Loucy (cell line): ENCODE data around the gene CFAP300.

ENCODE experiments used
- H2AFZ ChIP-seq: fragments of 200-600 bp; sonication (generic); 2 replicates; pipeline ENCODE4 v1.6.0; 2016; ENCODE audit warnings: antibody characterized with exemption, mild to moderate bottlenecking, low read length, moderate library complexity
- H3F3A ChIP-seq: fragments of 200-600 bp; 2 replicates; pipeline ENCODE4 v1.6.0; 2016; ENCODE audit warnings: antibody characterized with exemption, low read depth, mild to moderate bottlenecking
- H3K27me3 ChIP-seq: fragments of 200-600 bp; sonication (generic); 2 replicates; pipeline ENCODE4 v1.6.1; 2014; ENCODE audit warnings: low read length, mild to moderate bottlenecking; ENCODE audit not compliant: insufficient read depth, poor library complexity, severe bottlenecking
- H3K36me3 ChIP-seq: fragments of 200-600 bp; sonication (generic); 2 replicates; pipeline ENCODE4 v1.6.1; 2016; ENCODE audit warnings: low read length; ENCODE audit not compliant: insufficient read depth
- H3K4me1 ChIP-seq: fragments of 200-600 bp; sonication (generic); 2 replicates; pipeline ENCODE4 v1.5.1; 2014; ENCODE audit warnings: low read length, mild to moderate bottlenecking; ENCODE audit not compliant: insufficient read depth, poor library complexity, severe bottlenecking
- H3K4me2 ChIP-seq: fragments of 200-600 bp; sonication (generic); 2 replicates; pipeline ENCODE4 v1.6.0; 2014; ENCODE audit warnings: antibody characterized with exemption, low read length, low read depth, mild to moderate bottlenecking; ENCODE audit not compliant: poor library complexity, severe bottlenecking
- H3K4me3 ChIP-seq: fragments of 200-600 bp; sonication (generic); 2 replicates; pipeline ENCODE4 v1.5.1; 2014; ENCODE audit warnings: low read length, mild to moderate bottlenecking, mixed read lengths; ENCODE audit not compliant: poor library complexity, severe bottlenecking
- H3K79me2 ChIP-seq: fragments of 200-600 bp; sonication (generic); 2 replicates; pipeline ENCODE4 v1.6.1; 2014; ENCODE audit warnings: low read length; ENCODE audit not compliant: insufficient read depth
- H3K9ac ChIP-seq: fragments of 200-600 bp; sonication (generic); 2 replicates; pipeline ENCODE4 v1.6.0; 2014; ENCODE audit warnings: mild to moderate bottlenecking, low read depth, low read length, moderate library complexity; ENCODE audit not compliant: poor library complexity, severe bottlenecking
- H3K9me2 ChIP-seq: fragments of 200-600 bp; sonication (generic); replicated peaks from 2 replicates; pipeline ENCODE4 v1.6.1; 2016; ENCODE audit warnings: low read depth, low read length, mixed read lengths
- H3K9me3 ChIP-seq: fragments of 200-600 bp; sonication (generic); 2 replicates; pipeline ENCODE4 v1.6.1; 2014; ENCODE audit warnings: mild to moderate bottlenecking, antibody characterized with exemption, low read length, low read depth; ENCODE audit not compliant: insufficient read depth
- H4K20me1 ChIP-seq: fragments of 200-600 bp; sonication (generic); 2 replicates; pipeline ENCODE4 v1.6.0; 2014; ENCODE audit warnings: antibody characterized with exemption, low read length, mild to moderate bottlenecking; ENCODE audit not compliant: insufficient read depth, poor library complexity, severe bottlenecking
- CTCF ChIP-seq: fragments of 200-600 bp; sonication (generic); conservative IDR thresholded peaks from 2 replicates; pipeline ENCODE4 v1.5.1; 2014; ENCODE audit warnings: mild to moderate bottlenecking, antibody characterized with exemption, low read length
- EZH2phosphoT487 ChIP-seq: fragments of 200-600 bp; IDR thresholded peaks from 2 replicates; pipeline ENCODE4 v1.6.1; 2018; ENCODE audit warnings: antibody characterized with exemption, mild to moderate bottlenecking, moderate library complexity, borderline replicate concordance

CFAP300 gene

GRCh38 chr11:102109896-102110760, 62.9 kb downstream of the CFAP300 start, which contains the start of gene YAP1:
YAP1 (plus strand) TSS chr11:102110447; CDS start chr11:102110849, 402 bp downstream.
- H3K36me3 ChIP-seq = no peaks in the 10 kb centered on the region
- H4K20me1 ChIP-seq = no peaks in the 10 kb centered on the region
- H3K4me3 ChIP-seq = no peak within 1 kb of the TSS
- H3F3A ChIP-seq = no peaks in the 10 kb centered on the region
- TF ChIP-seq EZH2phosphoT487 = no peak
- TF ChIP-seq CTCF = no peak
- H3K9me2 ChIP-seq = no peaks in the 10 kb centered on the region
- no peak within 1 kb of the TSS for H2AFZ ChIP-seq
- H3K4me1 ChIP-seq = no peaks in the 10 kb centered on the region
- peaks cover 27% of the 10 kb centered on the region for H3K27me3 ChIP-seq
- no peaks in the 10 kb centered on the region for H3K9me3 ChIP-seq
- H3K9ac ChIP-seq = no peak within 1 kb of the TSS
- H3K4me2 ChIP-seq = no peak within 1 kb of the TSS
- no peaks in the 10 kb centered on the region for H3K79me2 ChIP-seq

- peaks cover 32% of the 10 kb centered on the region for H3K27me3 ChIP-seq
- no peaks in the 10 kb centered on the region for H4K20me1 ChIP-seq
- no peaks in the 10 kb centered on the region for H3K36me3 ChIP-seq
- H3K9me3 ChIP-seq = no peaks in the 10 kb centered on the region
- H3K4me3 ChIP-seq = no peak overlapping the region
- TF ChIP-seq CTCF (no peak), EZH2phosphoT487 (no peak)
- H2AFZ ChIP-seq = no peak overlapping the region
- H3K79me2 ChIP-seq = no peaks in the 10 kb centered on the region
- no peaks in the 10 kb centered on the region for H3K9me2 ChIP-seq
- no peak overlapping the region for H3K4me2 ChIP-seq
- no peak overlapping the region for H3K9ac ChIP-seq
- H3F3A ChIP-seq = no peaks in the 10 kb centered on the region
- H3K4me1 ChIP-seq = no peaks in the 10 kb centered on the region
These were observed 63.4 kb downstream of the CFAP300 start for GRCh38 chr11:102110761-102111010.

- H3F3A ChIP-seq = no peaks in the 10 kb centered on the region
- no peaks in the 10 kb centered on the region for H3K9me3 ChIP-seq
- no peak overlapping the region for H3K4me2 ChIP-seq
- TF ChIP-seq CTCF (no peak), EZH2phosphoT487 (no peak)
- no peaks in the 10 kb centered on the region for H3K36me3 ChIP-seq
- H2AFZ ChIP-seq = no peak overlapping the region
- H3K79me2 ChIP-seq = no peaks in the 10 kb centered on the region
- H4K20me1 ChIP-seq = no peaks in the 10 kb centered on the region
- H3K9me2 ChIP-seq = no peaks in the 10 kb centered on the region
- no peak overlapping the region for H3K9ac ChIP-seq
- H3K4me3 ChIP-seq = no peak overlapping the region
- no peaks in the 10 kb centered on the region for H3K4me1 ChIP-seq
- H3K27me3 ChIP-seq = peaks cover 37% of the 10 kb centered on the region
These were observed 64.0 kb downstream of the CFAP300 start for GRCh38 chr11:102111011-102111786.
